Measurements from ENCODE around the gene REPIN1.

REPIN1 gene

GRCh38 chr7:150368096-150368883 is at the start of gene REPIN1:
REPIN1 (plus strand) TSS chr7:150368822; CDS start chr7:150369712, 890 bp downstream.
- H3K9me3 Mint-ChIP-seq, result no peaks in the 10 kb centered on the region
- H3K27ac Mint-ChIP-seq, result peak within 1 kb of the TSS; percentile 89
- no peaks in the 10 kb centered on the region for H3K27me3 Mint-ChIP-seq (ENCODE audit: low read depth)
- peak within 1 kb of the TSS; percentile 92 for H3K4me3 Mint-ChIP-seq
- peaks cover 8% of the 10 kb centered on the region for H3K36me3 Mint-ChIP-seq (ENCODE audit: low read depth)
- peaks cover 32% of the 10 kb centered on the region for H3K4me1 Mint-ChIP-seq (ENCODE audit: low read depth)

DNA sequence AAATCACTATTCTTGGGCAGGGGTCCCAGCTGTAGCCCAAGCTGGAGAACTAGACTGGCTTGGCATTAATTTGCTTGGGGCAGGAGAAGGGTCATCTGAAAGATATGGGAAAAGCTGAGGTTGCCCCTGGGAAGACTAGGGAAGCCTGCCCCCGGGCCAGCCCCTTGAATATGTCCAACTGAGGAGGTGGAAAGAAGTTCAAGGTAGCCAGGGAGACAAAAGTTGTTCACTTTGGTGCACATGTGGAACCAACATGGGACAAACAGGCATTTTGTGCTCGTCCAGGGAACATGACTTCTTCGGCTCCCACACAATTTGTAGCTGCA is 46.9 kb upstream of the REPIN1 start:
- Mint-ChIP-seq H3K4me3 (peak overlapping the region; percentile 96), H3K4me1 (ENCODE audit: low read depth) (peaks cover 46% of the 10 kb centered on the region), H3K36me3 (ENCODE audit: low read depth) (peaks cover 44% of the 10 kb centered on the region), H3K9me3 (no peaks in the 10 kb centered on the region), H3K27ac (peak overlapping the region; percentile 99), H3K27me3 (ENCODE audit: low read depth) (no peaks in the 10 kb centered on the region)

DNA sequence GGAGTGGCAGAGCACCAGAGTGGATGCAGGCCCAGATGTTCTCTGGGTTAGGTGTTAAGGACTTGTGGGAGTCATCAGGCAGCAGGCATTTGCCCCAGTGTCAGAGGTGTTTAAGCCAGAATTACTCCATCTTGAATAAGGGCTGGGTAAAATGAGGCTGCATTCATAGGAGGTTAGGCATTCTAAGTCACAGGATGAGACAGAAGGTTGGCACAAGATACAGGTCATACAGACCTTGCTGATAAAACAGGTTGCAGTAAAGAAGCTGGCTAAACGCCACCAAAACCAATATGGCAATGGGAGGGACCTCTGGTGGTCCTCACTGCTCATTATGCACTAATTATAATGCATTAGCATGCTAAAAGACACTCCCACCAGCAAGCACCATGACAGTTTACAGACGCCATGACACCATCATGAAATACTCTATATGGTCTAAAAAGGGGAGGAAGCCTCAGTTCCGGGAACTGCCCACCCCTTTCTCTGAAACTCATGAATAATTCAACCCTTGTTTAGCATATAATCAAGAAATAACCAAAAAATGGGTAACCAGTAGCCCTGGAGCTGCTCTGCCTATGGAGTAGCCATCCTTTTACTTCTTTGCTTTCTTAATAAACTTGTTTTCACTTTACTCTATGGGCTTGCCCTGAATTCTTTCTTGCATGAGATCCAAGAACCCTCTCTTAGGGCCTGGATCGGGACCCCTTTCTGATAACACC is 46.3 kb upstream of the REPIN1 start:
- no peaks in the 10 kb centered on the region for H3K27me3 Mint-ChIP-seq (ENCODE audit: low read depth)
- peaks cover 48% of the 10 kb centered on the region for H3K4me1 Mint-ChIP-seq (ENCODE audit: low read depth)
- no peaks in the 10 kb centered on the region for H3K9me3 Mint-ChIP-seq
- peak overlapping the region; percentile 99 for H3K27ac Mint-ChIP-seq
- peaks cover 47% of the 10 kb centered on the region for H3K36me3 Mint-ChIP-seq (ENCODE audit: low read depth)
- peak overlapping the region; percentile 96 for H3K4me3 Mint-ChIP-seq

DNA sequence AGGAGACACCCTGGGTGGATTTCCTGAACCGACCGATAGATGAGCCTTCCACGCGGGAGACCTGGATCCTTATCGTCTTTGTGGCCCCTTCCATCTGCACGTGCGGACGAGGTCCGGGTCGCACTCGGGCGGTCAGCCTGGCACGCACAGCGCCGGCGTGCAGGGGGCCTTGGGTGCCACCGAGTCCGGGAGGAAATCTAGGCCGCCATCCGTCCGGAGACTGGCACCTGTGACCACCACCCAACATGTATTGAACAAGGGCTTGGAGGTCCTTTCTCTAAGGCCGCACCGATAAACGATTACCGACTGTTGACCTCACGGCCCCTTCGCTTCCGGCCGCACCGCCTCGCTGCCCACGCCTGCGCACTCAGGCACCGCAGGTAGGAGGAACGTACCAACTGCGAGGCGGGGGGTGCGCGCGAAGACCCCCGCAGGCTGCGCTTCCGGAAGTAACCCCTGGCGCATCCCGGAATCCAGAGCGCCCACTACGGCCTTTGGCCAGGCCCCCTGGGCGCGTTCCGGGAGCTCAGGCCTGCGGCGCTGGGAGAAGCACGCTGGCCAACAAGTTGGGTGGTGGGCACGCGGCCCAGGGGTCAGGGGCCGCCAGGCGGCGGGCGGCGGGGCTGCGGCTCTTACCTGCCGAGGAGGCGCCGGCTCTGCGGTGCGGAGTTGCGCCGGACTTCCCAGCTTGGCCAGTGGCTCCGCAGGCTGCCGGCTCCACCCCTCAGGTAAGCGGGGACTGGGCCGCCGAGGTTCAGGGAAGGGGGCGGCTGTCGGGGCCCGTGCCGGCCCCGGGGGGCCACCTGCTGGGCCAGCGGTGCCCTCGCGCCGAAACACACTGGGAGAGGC is 45.6 kb upstream of the REPIN1 start, which contains the start of the genes ACTR3C and LRRC61:
Gene ACTR3C (minus strand): TSS at position 713 of the 849 bp plus-strand sequence. CDS start 28,249 bp downstream, outside the sequence.
Gene LRRC61 (plus strand): TSS at position 523 of the 849 bp plus-strand sequence. CDS start 13,507 bp downstream, outside the sequence.
- Mint-ChIP-seq H3K27ac (peak within 1 kb of the TSS; percentile 100), H3K4me3 (peak within 1 kb of the TSS; percentile 99), H3K9me3 (no peaks in the 10 kb centered on the region), H3K36me3 (ENCODE audit: low read depth) (peaks cover 45% of the 10 kb centered on the region), H3K27me3 (ENCODE audit: low read depth) (no peaks in the 10 kb centered on the region), H3K4me1 (ENCODE audit: low read depth) (peaks cover 45% of the 10 kb centered on the region)

- H3K9me3 Mint-ChIP-seq, result no peaks in the 10 kb centered on the region
- H3K27me3 Mint-ChIP-seq (ENCODE audit: low read depth), result no peaks in the 10 kb centered on the region
- H3K4me1 Mint-ChIP-seq (ENCODE audit: low read depth), result peaks cover 45% of the 10 kb centered on the region
- peaks cover 40% of the 10 kb centered on the region for H3K36me3 Mint-ChIP-seq (ENCODE audit: low read depth)
- peak overlapping the region; percentile 100 for H3K27ac Mint-ChIP-seq
- peak overlapping the region; percentile 99 for H3K4me3 Mint-ChIP-seq
Measured at GRCh38 chr7:150323682-150324372, 44.8 kb upstream of the REPIN1 start.

DNA sequence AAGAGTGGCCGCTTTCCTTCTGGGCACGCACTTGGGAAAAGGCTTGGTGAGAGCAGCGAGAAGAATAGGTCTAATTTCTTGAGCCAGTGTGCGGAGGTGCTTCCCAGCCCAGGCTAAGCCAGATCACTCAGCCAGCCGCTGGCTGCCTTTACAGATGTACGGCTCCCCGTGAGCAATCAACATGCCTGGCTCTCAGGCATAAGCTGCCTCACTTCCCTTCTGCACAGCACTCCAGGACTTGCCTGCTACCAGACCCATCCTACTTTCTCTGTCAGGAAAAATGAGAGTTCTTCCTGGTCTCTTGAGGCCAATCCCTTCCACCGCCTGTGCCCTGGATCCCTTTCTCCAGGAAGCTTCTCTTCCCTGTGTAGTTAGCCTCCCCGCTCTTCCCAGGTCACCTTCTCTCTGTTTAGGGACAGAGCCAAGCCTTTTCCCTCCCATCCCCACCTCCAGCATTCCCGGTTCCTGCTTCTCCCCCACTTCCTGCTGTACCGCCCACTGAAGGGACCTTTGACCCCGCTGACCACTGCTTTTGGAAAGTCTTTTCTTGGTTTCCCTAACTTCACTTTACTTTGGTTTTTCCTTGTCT is 44.2 kb upstream of the REPIN1 start:
- Mint-ChIP-seq H3K9me3 (no peaks in the 10 kb centered on the region), H3K4me3 (peak overlapping the region; percentile 99), H3K27me3 (ENCODE audit: low read depth) (no peaks in the 10 kb centered on the region), H3K4me1 (ENCODE audit: low read depth) (peaks cover 45% of the 10 kb centered on the region), H3K27ac (peak overlapping the region; percentile 100), H3K36me3 (ENCODE audit: low read depth) (peaks cover 40% of the 10 kb centered on the region)

GRCh38 chr7:150325110-150325611 is 43.5 kb upstream of the REPIN1 start:
- peak overlapping the region; percentile 99 for H3K4me3 Mint-ChIP-seq
- H3K36me3 Mint-ChIP-seq (ENCODE audit: low read depth), result peaks cover 37% of the 10 kb centered on the region
- peak overlapping the region; percentile 100 for H3K27ac Mint-ChIP-seq
- H3K9me3 Mint-ChIP-seq, result no peaks in the 10 kb centered on the region
- H3K4me1 Mint-ChIP-seq (ENCODE audit: low read depth), result peaks cover 41% of the 10 kb centered on the region
- H3K27me3 Mint-ChIP-seq (ENCODE audit: low read depth), result no peaks in the 10 kb centered on the region

DNA sequence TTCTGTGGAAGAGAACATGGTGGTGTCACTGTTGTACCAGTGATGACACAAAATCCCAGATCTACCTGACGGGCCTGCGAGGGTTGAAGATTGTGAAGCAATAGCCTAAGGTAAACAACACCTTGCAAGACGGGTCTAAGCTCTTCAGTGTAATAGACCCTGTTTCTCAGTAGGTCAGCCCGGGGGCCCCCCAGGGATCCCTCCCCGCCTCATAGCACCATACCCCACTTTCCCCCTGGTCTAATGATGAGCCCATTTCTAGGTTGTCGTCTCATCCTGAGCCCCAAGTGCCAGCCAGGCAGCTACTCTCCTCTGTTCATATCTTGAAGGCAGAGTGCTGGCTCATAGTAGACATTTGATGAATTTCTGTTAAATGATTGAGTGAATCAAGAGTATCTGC is 42.7 kb upstream of the REPIN1 start:
- Mint-ChIP-seq H3K9me3 (no peaks in the 10 kb centered on the region), H3K27me3 (ENCODE audit: low read depth) (no peaks in the 10 kb centered on the region), H3K4me1 (ENCODE audit: low read depth) (peaks cover 36% of the 10 kb centered on the region), H3K36me3 (ENCODE audit: low read depth) (peaks cover 33% of the 10 kb centered on the region), H3K4me3 (no peak overlapping the region), H3K27ac (peak overlapping the region; percentile 26)

GRCh38 chr7:150326657-150327268 is 41.9 kb upstream of the REPIN1 start:
- Mint-ChIP-seq H3K36me3 (ENCODE audit: low read depth) (peaks cover 30% of the 10 kb centered on the region), H3K4me1 (ENCODE audit: low read depth) (peaks cover 29% of the 10 kb centered on the region), H3K27ac (peak overlapping the region; percentile 1), H3K27me3 (ENCODE audit: low read depth) (no peaks in the 10 kb centered on the region), H3K4me3 (no peak overlapping the region), H3K9me3 (no peaks in the 10 kb centered on the region)

DNA sequence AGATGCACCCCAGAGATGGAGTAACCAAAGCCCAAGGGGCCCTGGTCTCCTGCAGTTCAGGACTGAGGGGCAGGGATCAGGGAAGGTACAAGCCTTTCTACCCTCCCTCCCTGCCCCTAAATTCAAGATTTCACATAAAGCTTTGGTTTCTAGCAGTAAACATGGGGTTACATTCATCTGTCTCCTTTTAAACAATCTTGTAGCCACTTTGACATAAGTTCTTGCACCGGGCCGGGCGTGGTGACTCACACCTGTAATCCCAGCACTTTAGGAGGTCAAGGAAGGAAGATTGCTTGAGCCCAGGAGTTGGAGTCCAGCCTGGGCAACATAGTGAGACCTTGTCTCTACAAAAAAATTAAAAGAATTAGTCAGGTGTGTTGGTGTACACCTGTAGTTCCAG is 41.3 kb upstream of the REPIN1 start:
- H3K36me3 Mint-ChIP-seq (ENCODE audit: low read depth), result peaks cover 30% of the 10 kb centered on the region
- peaks cover 25% of the 10 kb centered on the region for H3K4me1 Mint-ChIP-seq (ENCODE audit: low read depth)
- no peak overlapping the region for H3K27ac Mint-ChIP-seq
- H3K27me3 Mint-ChIP-seq (ENCODE audit: low read depth), result no peaks in the 10 kb centered on the region
- no peak overlapping the region for H3K4me3 Mint-ChIP-seq
- H3K9me3 Mint-ChIP-seq, result no peaks in the 10 kb centered on the region

- Mint-ChIP-seq H3K9me3 (no peaks in the 10 kb centered on the region), H3K4me1 (ENCODE audit: low read depth) (peaks cover 14% of the 10 kb centered on the region), H3K4me3 (no peak overlapping the region), H3K36me3 (ENCODE audit: low read depth) (peaks cover 19% of the 10 kb centered on the region), H3K27ac (no peak overlapping the region), H3K27me3 (ENCODE audit: low read depth) (no peaks in the 10 kb centered on the region)
Measured at GRCh38 chr7:150329331-150330120, 39.1 kb upstream of the REPIN1 start.

DNA sequence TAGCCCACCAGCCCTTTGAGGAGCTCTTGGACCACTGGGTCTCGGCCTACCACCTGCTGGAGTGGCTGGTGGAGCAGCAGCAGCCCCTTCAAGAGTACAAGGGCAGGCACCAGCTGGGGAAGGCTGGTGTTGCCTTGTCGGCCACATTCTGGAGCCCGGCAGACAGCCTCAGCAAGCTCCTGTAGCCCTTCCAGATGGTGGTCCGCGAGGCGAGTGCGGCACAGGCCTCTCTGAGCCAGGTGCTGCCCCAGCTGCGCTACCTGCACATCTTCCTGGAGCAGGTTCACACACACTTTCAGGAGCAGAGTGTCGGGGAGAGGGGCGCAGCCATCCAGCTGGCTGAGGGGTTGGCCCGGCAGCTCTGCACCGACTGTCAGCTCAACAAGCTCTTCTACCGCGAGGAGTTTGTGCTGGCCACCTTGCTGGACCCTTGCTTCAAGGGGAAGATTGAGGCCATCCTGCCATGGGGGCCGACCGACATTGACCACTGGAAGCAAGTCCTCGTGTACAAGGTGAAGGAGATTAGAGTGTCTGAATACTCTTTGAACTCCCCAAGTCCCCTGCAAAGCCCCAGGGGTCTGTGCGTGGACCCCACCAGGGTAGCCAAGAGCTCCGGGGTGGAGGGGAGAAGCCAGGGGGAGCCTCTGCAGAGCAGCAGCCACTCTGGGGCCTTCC is 38.3 kb upstream of the REPIN1 start:
- H3K4me3 Mint-ChIP-seq, result no peak overlapping the region
- peaks cover 6% of the 10 kb centered on the region for H3K4me1 Mint-ChIP-seq (ENCODE audit: low read depth)
- H3K27ac Mint-ChIP-seq, result no peak overlapping the region
- peaks cover 16% of the 10 kb centered on the region for H3K36me3 Mint-ChIP-seq (ENCODE audit: low read depth)
- H3K27me3 Mint-ChIP-seq (ENCODE audit: low read depth), result no peaks in the 10 kb centered on the region
- no peaks in the 10 kb centered on the region for H3K9me3 Mint-ChIP-seq
